Right cardiac atrium (tissue), 5 donors: ENCODE results near the gene MAGEA3. TPM values are rescaled to one million over a fixed set of nuclear protein-coding genes. Genes with fewer than 3 reads are reported as not detected.

Experiments
- ATAC-seq, 2 donors: fragments of 200-7000 bp; cut with Tn5 transposase; one replicate each; pipeline versions ENCODE4 v1.8.0 to v1.9.1; 2020; ENCODE audit warnings: moderate library complexity in 2 of 2, mild to moderate bottlenecking in 1 of 2
- DNase-seq, 3 donors: peaks; one replicate each; pipeline ENCODE4 v3.0.0-alpha.2; 2020
- H3K27ac ChIP-seq: one replicate; pipeline ENCODE4 v1.5.1; 2013; ENCODE audit warnings: mild to moderate bottlenecking, low read length, control low read depth, moderate library complexity
- H3K27me3 ChIP-seq: one replicate; pipeline ENCODE4 v1.6.1; 2013; ENCODE audit not compliant: control insufficient read depth, insufficient read depth
- H3K4me1 ChIP-seq: one replicate; pipeline ENCODE4 v1.6.1; 2013; ENCODE audit warnings: low read length; ENCODE audit not compliant: control insufficient read depth, insufficient read depth
- H3K4me3 ChIP-seq: one replicate; pipeline ENCODE4 v1.5.1; 2013; ENCODE audit warnings: low read length, control low read depth
- H3K9me3 ChIP-seq: one replicate; pipeline ENCODE4 v1.6.1; 2013; ENCODE audit warnings: low read length; ENCODE audit not compliant: control insufficient read depth
- WGBS: extraction: QIAGEN DNeasy Blood & Tissue Kit; methylation state at CpG from one replicate; pipeline ENCODE4 v1.1.7; 2013; 5-methylcytosine and 5-hydroxymethylcytosine counted together
- intact Hi-C, 4 donors: fragments of 100-400 bp; cut with DNase I; formaldehyde crosslinking; loops; one replicate each; pipeline versions ENCODE4 v1.11.0 to v1.14.0; 2022 to 2023
- polyA plus RNA-seq: library from polyadenylated mRNA; stranded (reverse); fragments of 200-250 nt; gene quantifications from one replicate; pipeline ENCODE4 v1.2.3, GENCODE V29; 2013
- total RNA-seq, 4 donors: library from RNA; stranded (reverse); fragmentation: NEBNext Ultra II Directional; extraction: Animal tissue kit (Norgen Biotek cat#: 25700); gene quantifications; one replicate each; pipeline ENCODE4 v1.2.1, GENCODE V29; 2021
- donor health status: healthy with polysubstance abuse.
- donor health status: DM: no; HTN: yes; CAD: no.
- donor health status: DM: no; HTN: no; CAD: no.
- donor health status: DM: no; HTN: yes; CAD: no; lungs with severe emphysema.
- donor health status: DM: yes; HTN: yes; CAD: no.

The MAGEA3 gene
- total and polyA plus RNA-seq, 5 donors, result not detected

GRCh38 chrX:152738560-152738959 lies 40.0 kb downstream of the MAGEA3 start:
- intact Hi-C loops, result no loop called here
- Histone ChIP-seq H3K9me3 (no peaks in the 10 kb centered on the region), H3K4me3 (no peak overlapping the region), H3K27me3 (no peaks in the 10 kb centered on the region), H3K27ac (no peak overlapping the region), H3K4me1 (no peaks in the 10 kb centered on the region)
- no peak for DNase-seq
- no peak for ATAC-seq
- 83% methylated on average over 5 of the region's 5 CpGs for WGBS

Other genes starting within 250 kb of the MAGEA3 start
- under 1 TPM in 1 of 4 donors, not detected in 3; 0.11 TPM for gene GABRA3, start 247.5 kb upstream of the MAGEA3 start, total RNA-seq
- gene GABRA3, start 247.5 kb upstream of the MAGEA3 start, polyA plus RNA-seq, result not detected
- gene GABRQ, start 60.9 kb upstream of the MAGEA3 start, total RNA-seq, result not detected
- not detected for gene GABRQ, start 60.9 kb upstream of the MAGEA3 start, polyA plus RNA-seq
- gene CSAG2, start 10.5 kb downstream of the MAGEA3 start, total RNA-seq, result not detected
- gene CSAG2, start 10.5 kb downstream of the MAGEA3 start, polyA plus RNA-seq, result not detected
- gene MAGEA2B, start 15.8 kb downstream of the MAGEA3 start, total RNA-seq, result not detected
- gene MAGEA2B, start 15.8 kb downstream of the MAGEA3 start, polyA plus RNA-seq, result not detected
- gene CSAG1, start 34.9 kb downstream of the MAGEA3 start, total RNA-seq, result not detected
- not detected for gene CSAG1, start 34.9 kb downstream of the MAGEA3 start, polyA plus RNA-seq
- not detected for gene MAGEA12, start 35.0 kb downstream of the MAGEA3 start, total RNA-seq
- gene MAGEA12, start 35.0 kb downstream of the MAGEA3 start, polyA plus RNA-seq, result not detected
- not detected for gene MAGEA2, start 55.0 kb downstream of the MAGEA3 start, total RNA-seq
- not detected for gene MAGEA2, start 55.0 kb downstream of the MAGEA3 start, polyA plus RNA-seq
- gene CSAG3, start 60.4 kb downstream of the MAGEA3 start, total RNA-seq, result not detected
- gene CSAG3, start 60.4 kb downstream of the MAGEA3 start, polyA plus RNA-seq, result not detected
- gene MAGEA6, start 70.9 kb downstream of the MAGEA3 start, total RNA-seq, result not detected
- not detected for gene MAGEA6, start 70.9 kb downstream of the MAGEA3 start, polyA plus RNA-seq
- 10 to 100 TPM; 25.0 to 29.5 (median 27.7) TPM for gene CETN2, start 132.0 kb downstream of the MAGEA3 start, total RNA-seq
- gene CETN2, start 132.0 kb downstream of the MAGEA3 start, polyA plus RNA-seq, result 50.3 TPM
- 10 to 100 TPM; 24.9 to 31.5 (median 27.9) TPM for gene NSDHL, start 132.3 kb downstream of the MAGEA3 start, total RNA-seq
- 33.1 TPM for gene NSDHL, start 132.3 kb downstream of the MAGEA3 start, polyA plus RNA-seq
- 1 to 10 TPM; 1.4 to 2.4 (median 1.4) TPM for gene ZNF185, start 199.3 kb downstream of the MAGEA3 start, total RNA-seq
- 0.86 TPM for gene ZNF185, start 199.3 kb downstream of the MAGEA3 start, polyA plus RNA-seq